NCI-H748 treated with DMSO at 0.1 percent for 48 hours (cell line): ENCODE measurements around the gene RSPH3.
A peak's percentile ranks its signal among the peaks of the same experiment; 100 is the strongest.
"Not testable (repeated sequence)": the region's sequence is repeated elsewhere in the genome, so short reads cannot be mapped to it uniquely, and the experiment has no call there.

Experiments
- DNase-seq: peaks from one replicate; lab custom pipeline; 2025; lab: John Stamatoyannopoulos, UW

The RSPH3 gene, protein sequence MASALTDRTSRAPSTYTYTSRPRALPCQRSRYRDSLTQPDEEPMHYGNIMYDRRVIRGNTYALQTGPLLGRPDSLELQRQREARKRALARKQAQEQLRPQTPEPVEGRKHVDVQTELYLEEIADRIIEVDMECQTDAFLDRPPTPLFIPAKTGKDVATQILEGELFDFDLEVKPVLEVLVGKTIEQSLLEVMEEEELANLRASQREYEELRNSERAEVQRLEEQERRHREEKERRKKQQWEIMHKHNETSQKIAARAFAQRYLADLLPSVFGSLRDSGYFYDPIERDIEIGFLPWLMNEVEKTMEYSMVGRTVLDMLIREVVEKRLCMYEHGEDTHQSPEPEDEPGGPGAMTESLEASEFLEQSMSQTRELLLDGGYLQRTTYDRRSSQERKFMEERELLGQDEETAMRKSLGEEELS

DNA sequence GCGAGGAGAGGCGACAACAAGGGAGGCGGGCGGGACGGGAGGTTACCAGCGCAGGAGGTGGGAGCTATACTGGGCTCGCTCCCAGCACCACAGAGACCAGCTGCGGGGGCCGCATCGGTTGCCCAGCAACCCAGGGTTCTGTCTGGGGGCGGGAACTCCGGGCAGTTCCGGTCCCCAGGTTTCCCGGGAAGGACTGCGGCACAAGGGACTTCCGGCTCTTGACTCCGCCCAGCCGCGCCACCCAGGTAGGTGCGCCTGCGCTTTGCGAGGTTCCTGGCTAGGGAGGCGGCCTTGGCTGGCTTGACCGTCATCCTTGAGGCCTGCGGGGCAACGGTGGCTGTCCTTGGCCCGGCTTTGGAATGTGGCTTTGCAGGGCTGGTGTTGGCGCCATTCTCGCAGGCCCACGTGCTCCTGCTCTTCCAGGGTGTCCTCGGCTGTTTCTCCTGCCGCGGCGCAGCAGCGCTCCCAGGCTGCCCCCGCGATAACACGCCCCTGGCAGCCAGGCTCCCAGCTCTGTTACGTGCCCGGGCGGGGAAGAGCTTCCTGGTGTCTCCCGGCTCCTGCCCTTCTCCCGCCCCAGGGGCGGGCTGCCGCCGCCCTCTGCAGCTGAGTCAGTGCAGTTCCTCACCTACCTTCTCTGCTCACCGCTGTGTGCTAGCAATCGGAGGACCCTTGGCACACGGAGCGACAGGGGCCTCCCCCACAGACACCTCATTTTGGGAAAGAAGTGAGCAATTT lies at the start of gene RSPH3:
Gene RSPH3 (minus strand): TSS at position 537 of the 738 bp plus-strand sequence. CDS start 652 bp downstream, outside the sequence.
- peak; percentile 88 for DNase-seq

DNA sequence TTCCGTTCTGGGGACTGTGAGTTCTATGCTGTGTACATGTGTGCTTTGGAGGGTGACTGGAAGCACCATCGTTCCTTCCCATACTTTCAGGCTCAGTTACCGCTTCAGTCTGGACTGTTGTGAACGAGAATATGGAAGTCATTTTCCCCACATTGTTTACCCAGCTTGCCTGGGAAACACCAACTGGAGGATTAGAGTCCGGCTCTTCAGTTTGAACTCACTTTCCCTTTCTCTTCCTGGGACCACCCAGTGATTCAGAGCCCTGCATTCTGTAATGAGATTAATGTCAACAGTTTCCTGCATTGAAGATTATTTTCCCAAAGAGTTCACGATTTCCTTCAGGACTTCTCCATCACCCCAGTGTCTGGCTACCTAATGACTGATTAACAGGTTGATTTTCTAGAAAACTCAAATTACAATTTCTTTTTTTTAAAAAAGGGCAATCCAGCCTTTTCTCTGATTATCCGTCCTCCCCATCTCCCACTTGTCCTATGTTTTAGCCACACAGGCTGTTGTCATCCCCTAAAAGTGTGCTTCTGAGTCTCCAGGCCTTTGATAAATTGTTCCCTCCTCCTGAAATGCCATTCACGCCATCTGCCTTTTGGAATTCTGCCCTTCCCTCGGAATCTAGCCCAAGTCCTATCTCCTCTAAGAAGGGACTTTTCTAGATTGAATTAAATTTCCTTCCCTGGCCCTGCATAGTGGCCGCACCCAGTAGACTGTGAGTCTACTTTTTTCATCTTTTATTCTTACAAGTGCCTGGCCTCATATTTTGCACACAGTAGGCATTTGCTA lies 48.1 kb upstream of the RSPH3 start:
- DNase-seq = no peak

DNA sequence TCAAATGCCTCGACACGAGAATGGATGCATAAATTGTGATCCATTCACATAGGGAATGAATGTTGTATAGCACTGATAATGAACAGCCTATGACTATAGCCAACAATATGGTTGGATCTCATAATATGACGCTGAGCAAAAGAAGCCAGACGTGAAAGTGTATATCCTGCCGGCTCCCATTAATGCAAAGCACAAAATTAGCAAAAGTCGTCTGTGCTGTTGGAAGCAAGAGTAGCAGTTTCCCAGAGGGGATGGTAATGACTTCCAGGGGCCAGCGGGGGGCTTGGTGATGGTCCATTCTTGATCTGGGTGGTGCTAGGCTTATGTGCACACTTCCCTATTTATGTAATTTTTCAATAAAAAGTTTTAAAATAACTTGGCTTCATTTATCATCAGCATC lies 45.8 kb upstream of the RSPH3 start:
- DNase-seq = no peak

DNA sequence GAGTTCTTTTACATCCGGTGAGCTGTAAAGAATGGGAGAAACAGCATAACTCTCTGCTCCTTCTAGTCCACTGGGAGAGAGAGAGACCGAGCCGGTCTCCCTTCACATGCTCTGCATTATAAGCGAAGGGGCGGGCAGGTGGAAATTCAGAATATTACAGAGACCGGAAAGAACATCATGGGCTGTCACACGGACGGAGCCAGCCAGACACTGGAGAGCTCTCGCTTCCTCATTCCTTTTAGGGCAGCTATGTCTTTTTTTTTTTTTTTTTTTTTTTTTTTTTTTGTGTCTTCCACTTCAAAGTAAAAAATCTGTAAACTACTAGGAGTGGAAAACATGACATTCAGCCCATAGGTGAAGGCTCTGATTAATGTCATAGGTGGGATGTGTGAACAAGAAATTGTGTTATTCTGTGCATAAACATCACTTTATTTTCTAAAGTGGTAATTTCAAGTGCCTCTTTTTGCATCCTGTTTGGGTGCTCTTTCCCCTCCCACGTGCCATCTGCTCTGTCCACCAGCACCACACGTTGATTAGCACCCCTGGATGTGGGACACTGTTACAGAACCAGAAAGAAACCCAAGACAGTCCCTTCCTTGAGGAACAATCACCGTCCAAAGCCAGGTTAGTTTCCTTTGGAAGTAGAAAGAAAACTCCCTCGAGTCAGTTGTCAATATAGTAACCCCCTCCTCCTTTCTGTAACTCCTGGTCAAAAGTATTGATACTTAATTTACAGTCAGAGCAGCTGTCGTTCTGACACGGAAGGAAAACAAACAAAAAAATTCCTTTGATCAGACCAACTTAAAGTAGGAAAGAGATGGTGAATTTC lies 45.1 kb upstream of the RSPH3 start, which contains the start of gene TAGAP:
Gene TAGAP (minus strand): TSS at position 93 of the 829 bp plus-strand sequence. CDS start 845 bp downstream, outside the sequence.
- DNase-seq = no peak

DNA sequence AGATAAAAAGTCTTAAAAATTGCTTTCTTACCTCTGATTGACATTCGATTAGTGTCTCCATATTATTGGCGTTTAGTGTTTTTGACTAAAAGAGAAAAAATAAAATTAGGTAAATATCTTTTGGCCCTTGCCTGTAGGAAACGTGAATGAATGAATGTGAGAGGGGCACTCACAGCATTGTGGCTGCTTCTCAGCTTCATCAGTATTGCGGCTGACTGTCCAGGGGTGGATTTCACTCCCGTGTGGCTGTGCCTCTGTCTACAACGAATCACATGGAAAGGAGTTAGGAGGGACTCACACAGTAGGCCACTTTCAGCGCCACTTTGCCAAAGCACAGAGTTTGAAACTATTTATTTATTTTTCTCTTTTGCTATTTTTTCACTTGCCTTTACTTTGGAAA lies 43.9 kb upstream of the RSPH3 start:
- no peak for DNase-seq

DNA sequence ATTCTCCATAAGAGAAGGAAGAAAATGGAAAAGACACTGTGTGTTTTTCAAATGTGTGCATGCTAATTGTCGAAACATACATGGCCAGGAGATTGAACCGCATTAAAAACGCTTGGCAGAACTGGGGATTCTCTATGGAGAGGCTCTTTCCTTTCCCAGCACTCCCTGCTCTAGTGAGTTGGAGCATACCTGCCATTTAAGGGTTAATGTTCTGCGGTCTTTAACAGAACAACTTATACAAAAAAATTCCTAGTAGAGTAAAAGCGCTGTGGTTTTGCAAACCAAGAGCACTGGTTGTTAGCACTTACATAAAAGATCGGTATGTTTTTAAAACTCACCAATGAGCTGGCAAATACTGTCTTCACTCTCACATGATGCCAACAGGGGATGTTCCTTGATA lies 43.2 kb upstream of the RSPH3 start:
- DNase-seq = no peak

DNA sequence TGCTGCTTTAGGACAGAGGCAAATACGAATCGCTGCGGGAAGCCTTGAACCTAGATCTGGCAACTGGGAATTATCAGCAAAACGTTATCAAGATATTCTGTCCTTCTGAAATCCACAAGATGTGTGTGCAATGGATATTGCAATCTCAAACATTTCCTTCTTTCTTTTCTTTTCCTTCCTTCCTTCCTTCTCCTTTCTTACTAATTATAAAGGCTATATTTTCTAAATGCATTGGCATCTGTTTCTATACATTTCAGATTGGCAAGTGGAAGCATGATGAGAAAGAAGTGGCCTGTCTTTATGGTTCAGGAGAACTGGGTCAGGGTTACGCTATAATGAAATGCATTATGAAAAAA lies 42.8 kb upstream of the RSPH3 start:
- DNase-seq = no peak

DNA sequence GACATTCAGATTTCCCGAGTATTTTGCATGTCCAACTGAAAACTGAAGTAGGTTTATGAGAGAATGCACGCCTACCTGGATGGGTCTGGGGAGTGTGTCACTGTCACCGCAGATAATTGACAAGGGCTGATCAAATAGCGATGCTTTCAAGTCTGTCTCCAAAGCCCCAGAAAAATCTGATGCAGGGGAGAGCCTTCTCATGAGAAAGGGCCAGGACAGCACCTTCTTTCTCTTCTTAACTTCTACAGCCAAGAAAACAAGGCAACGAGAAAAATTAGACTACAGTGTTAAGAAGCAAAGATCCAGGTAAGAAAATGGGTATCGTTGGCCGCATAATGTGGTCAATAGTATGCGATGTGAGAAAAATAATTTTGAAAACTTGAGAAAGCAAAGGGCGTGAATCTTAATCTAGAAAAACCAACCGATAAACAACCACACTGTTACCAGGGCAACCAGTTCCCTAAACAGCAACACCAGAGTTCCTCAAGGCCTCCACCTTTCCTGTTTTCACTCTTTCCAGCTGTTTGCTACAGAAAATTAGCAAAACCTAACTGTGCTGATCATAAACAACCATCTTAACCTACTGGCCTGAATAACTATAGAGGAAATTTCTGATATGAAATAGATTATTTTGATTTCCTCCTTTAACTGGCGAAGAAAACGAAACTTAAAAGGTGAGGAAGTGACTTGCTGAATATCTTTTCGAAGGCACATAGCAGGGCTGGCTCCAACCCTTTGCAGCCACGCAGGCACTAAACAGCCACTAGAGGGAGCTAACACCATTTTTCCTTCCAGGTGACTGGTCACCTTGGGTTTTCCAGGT lies 42.2 kb upstream of the RSPH3 start:
- peak; percentile 64 for DNase-seq

DNA sequence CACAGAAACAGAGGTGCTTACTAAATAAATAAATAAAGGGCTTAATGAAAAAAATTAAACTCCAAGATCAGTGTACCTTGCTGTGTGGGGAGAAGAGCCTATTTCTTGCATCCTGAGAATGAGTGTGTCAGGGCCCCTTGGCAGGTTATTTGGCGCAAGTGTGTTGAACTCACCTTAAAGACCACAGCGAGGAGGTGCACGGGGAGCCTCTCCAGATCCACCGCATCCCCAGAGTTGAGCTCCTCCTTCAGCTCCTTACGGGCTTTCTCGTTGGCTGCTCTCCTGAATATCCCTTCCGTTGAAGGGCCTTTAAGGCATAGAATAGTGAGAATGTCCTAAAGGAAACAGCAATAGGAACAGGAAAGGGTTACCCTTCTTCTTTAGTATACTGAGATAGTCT lies 41.2 kb upstream of the RSPH3 start:
- DNase-seq = no peak

DNA sequence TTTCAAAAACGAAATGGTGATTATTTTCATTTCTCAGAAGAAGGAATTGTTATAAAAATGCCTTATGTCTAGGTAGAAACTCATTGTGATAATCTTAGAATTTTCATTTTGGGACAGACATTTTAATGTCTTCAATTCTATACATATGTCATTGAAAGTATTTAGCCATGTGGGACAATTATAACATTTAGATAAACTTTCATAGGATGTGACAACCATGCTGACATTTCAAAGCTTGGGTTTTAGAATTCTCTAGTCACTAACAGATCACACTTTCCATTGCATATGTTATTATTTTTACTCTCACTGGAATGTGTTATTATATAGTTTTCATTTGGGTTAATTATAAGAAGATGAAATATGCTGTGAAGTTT lies 39.9 kb upstream of the RSPH3 start:
- no peak for DNase-seq

DNA sequence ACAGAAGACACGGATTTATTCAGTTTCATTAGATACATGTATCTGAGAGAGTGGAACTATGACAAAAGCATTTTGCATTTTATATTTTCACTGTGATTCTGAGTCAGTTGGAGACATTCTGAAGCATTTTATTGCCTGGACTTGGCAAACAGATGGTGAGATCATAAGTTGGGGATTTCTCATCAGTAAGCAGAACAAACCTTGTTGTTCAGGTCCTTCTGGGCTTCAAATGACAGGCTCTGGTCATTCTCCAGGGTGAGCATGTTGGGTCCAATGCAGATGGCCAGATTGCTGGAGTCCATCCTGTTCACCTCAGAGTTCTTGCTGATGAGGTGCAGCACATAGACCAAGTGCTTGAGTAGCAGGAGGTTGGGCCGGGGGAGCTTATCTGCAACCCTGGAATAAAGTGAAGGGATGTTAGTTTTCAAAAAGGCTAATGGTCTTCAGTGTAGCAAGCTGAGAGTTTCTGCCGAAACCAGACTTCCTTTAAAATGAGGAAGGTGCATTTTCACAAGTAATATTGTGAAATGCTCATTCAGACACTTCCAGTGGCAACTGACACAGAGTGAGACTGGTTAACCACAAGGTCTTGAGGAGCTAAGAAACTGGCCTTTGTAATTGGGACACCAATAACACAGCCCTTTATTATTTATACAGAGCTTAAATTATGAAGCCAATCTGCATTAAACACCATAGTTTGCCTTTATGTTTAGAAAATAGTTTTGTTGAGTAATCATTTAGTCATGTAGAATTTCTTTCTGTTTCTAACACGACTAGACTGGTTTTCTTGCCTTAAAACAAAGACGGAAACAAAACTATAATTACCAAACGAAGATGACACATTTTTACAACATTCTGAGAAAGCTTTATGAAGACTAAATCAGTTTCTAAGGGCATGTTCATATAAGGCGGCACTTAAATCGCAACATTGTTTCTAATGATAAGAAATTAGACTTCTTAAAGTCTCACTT lies 39.2 kb upstream of the RSPH3 start:
- no peak for DNase-seq

DNA sequence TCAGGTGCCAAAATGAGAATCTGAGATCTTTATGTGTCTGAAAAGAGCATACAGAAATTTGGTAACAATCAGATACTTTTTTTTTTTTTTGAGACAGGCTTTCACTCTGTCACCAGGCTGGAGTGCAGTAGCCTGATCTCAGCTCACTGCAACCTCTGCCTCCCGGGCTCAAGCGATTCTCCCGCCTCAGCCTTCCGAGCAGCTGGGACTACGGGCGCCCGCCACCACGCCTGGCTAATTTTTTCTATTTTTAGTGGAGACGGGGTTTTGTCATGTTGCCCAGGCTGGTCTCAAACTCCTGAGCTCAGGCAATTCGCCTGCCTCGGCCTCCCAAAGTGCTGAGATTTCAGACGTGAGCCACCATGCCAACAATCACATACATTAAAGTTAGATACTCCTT lies 38.3 kb upstream of the RSPH3 start:
- DNase-seq = not testable (repeated sequence)

DNA sequence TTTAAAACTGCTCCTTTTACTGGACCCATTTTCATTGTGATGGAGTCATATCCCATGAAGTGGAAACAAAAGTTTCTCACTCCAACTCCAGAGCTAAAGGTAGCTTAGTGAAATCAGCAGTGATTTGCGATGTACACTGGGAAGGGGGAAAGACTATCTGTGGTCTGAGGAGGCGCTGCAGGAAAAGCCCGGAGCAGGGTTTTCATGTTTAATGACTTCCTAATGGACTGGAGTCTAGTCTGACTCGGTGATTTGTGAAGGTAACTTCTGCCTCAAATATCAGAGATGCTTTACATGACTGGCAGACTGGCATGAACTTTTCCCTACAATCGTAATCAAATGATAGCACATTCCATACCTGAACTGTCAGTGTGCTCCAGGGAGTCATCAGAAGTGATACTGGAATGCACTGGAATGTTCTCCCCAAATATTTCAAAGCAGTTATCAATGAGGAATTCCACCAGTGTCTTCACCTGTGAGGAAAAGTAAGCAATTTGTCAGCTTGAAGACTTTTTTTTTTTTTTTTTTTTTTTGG lies 37.8 kb upstream of the RSPH3 start:
- DNase-seq = no peak

DNA sequence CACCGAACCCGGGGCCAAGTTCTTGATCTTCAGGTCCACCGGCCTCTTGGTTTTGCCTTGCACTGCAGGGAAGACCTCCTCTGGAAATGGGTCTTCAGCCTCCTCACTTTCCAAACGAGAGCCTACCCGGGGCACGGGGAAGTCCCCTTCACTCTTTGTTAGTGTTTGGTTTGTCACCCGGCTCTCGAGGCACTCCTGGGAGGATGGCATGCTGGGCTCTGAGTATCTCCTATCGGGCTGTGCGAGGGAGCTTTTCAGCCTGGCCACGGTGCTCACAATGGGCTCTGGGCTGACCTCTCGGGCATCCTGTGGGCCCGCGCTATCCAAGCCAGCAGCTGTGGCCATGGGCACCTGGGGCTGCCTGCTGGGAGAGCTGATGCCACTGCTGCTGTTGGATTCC lies 36.7 kb upstream of the RSPH3 start:
- DNase-seq = no peak

DNA sequence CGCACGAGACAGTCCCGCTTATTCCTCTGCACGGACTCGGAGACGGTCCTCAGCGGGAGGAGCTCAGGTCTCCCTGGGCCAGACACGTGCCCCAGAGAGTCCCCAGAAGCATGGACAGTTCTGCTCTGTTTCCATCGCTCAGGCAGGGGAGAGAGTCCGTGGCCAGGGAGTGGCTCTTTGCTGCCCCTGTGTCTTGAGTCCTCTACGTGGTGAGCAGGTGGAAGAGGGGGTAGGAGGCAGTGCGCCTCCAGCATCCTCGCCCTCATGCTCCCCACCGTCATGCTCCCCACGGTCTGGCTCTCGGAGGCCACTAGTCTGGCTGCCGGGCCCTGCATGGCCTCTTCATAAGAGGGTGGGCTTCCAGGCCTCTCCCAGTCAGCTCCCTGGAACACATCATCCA lies 35.9 kb upstream of the RSPH3 start:
- no peak for DNase-seq

DNA sequence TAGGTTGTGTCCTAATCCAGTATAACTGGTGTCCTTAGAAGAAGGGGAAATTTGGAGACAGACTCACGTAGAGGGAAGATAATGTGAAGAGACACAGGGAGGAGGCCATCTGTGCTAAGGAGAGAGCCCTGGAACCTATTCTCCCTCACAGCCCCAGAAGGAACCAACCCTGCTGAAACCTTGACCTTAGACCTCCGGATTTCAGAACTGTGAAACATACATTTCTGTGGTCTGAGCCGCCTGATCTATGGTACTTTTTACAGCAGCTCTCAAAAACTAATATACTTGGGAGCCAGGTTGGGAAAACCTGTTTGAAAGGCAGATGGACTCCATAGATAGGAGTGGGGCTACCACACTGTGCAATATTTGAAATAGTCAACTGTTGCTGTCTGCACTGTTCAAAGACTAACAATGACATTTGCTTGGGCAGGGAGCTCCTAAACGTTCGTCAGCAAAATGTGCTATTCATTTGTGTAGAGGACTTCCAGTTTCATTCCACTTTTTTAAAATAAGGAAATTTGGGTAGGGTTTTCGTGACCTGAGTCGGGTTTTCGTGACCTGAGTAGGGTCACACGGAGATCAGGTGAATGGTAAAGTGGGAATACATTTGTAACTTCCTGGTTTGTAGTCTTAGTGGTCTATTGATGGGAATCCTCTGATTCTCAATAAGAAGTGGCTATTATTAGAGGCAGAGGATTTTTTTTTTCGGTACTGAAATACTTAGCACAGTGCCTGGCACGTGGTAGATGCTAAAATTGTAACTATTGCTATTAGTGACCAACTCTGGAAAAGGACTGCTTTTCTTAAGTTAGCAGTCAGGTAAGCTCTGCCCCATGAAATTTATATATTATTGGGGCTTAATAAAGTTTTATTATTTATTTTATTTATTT lies 33.4 kb upstream of the RSPH3 start:
- DNase-seq = no peak

DNA sequence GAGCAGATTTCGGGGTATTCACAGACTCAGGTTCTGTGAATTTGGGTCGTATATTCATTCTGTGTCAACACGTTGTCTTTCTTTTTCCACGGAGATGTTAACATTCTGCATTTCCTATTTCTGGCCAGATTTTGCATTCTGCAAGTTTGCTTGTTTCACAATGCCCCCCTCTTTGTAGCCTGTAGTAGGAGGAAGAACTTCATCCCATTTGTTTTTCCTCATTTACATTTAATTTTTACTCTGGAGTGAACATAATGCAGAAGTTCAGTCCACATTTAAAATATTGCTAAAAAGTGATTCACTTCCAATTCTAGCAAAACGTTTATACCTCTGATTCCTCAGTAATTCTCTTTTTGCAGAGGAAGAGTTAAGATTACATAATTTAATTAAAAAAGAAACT lies 31.8 kb upstream of the RSPH3 start:
- DNase-seq = no peak

DNA sequence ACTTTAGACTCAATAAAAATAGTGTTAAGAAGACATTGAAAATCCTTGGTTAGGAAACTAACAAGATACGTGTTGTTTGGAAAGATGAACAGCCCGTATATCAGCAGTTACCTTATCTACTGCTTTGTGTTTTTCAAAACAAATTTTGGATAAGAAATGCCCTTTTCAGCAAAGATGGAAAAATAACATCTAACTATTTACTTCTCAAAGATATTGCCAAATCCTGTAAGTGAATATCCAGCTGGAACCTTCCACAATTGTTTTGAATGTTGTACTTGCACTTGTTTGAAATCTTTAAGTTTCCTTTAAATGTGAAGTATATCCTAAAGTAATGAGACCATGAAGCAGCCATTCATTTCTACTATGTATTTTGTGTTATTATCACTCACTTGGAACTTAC lies 30.2 kb upstream of the RSPH3 start:
- no peak for DNase-seq
